ENCODE measurements around the gene METRNL. TPM values are rescaled to one million over a fixed set of nuclear protein-coding genes. Genes with fewer than 3 reads are reported as not detected.

Gene METRNL
- total and polyA plus RNA-seq, 4 donors = 0.67 to 9.0 (median 8.6) TPM

DNA sequence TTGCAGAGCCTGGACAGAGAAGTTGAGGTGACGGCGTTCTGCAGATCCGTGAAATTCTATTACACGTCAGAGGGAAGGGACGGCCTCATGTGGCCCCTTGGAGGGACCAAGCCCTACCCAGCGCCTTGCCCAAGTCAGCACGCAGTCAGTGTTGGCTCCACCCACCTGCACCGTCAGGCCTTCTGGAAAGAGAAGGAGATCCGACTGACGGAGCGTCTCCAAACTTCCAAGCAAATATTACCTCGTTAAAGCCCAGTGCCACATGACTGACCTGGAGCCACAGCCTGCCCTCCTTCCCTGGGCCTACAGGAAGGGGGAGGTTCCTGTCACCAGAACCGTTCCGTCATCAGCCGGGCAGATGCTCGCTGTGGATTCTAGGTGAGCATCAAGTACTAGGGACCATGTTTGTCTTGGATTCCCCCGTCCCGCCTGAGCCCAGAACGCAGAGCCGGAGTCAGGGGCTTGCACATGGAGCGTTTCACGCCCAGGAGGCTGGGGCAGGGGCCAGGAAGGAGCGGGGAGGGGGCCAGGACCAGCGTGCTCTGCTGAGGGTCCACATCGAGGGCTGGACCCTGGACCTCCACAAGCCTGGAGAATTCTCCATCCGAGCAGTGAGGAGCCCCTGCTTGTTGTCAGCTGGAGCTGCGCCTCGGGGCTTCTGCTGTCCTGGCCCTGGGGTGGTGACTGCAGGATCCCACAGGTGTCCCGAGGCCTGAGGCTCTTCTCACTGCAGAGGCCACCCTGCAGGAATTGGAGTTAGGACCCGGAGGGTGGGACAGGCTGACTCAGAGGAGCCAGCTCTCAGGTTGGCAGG, 22.6 kb upstream of the METRNL start:
- H3K4me1 ChIP-seq (ENCODE audit: control insufficient read depth in 4 of 4, insufficient read depth in 4 of 4, low read length in 3 of 4) = peaks cover 0 to 5% (median 4%) of the 10 kb centered on the region in 4 donors
- no peak overlapping the region for H3K4me3 ChIP-seq (ENCODE audit: low read depth in 1 of 3, low read length in 3 of 3)
- H3K27ac ChIP-seq (ENCODE audit: low read depth in 1 of 2, low read length in 2 of 2) = no peak overlapping the region
- no peaks in the 10 kb centered on the region for H3K9me3 ChIP-seq (ENCODE audit: control insufficient read depth in 4 of 4, low read length in 3 of 4)
- H3K36me3 ChIP-seq (ENCODE audit: control insufficient read depth in 4 of 4, insufficient read depth in 3 of 4, low read depth in 1 of 4, low read length in 3 of 4) = no peaks in the 10 kb centered on the region
- no peak overlapping the region for H3K9ac ChIP-seq (ENCODE audit: low read depth in 1 of 2, low read length in 2 of 2)
- DNase-seq (ENCODE audit: low spot score) = peak; percentile 19
- WGBS = 75% methylated on average over 30 of the region's 30 CpGs
- no peaks in the 10 kb centered on the region for H3K27me3 ChIP-seq (ENCODE audit: control insufficient read depth in 4 of 4, insufficient read depth in 4 of 4, low read length in 3 of 4)
- TF ChIP-seq JUND (IDR thresholded peaks at IDR 0.05) = no peak
- TF ChIP-seq, protein P1, sequence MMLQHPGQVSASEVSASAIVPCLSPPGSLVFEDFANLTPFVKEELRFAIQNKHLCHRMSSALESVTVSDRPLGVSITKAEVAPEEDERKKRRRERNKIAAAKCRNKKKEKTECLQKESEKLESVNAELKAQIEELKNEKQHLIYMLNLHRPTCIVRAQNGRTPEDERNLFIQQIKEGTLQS (IDR thresholded peaks at IDR 0.05) = no peak
- no peak for TF ChIP-seq RAD21 (IDR thresholded peaks at IDR 0.05)
- no peak for TF ChIP-seq EGR1 (IDR thresholded peaks at IDR 0.05; ENCODE audit: low read depth in 2 of 2)
- TF ChIP-seq, protein P2, sequence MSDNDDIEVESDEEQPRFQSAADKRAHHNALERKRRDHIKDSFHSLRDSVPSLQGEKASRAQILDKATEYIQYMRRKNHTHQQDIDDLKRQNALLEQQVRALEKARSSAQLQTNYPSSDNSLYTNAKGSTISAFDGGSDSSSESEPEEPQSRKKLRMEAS (IDR thresholded peaks at IDR 0.05) = no peak
- TF ChIP-seq, protein P3, sequence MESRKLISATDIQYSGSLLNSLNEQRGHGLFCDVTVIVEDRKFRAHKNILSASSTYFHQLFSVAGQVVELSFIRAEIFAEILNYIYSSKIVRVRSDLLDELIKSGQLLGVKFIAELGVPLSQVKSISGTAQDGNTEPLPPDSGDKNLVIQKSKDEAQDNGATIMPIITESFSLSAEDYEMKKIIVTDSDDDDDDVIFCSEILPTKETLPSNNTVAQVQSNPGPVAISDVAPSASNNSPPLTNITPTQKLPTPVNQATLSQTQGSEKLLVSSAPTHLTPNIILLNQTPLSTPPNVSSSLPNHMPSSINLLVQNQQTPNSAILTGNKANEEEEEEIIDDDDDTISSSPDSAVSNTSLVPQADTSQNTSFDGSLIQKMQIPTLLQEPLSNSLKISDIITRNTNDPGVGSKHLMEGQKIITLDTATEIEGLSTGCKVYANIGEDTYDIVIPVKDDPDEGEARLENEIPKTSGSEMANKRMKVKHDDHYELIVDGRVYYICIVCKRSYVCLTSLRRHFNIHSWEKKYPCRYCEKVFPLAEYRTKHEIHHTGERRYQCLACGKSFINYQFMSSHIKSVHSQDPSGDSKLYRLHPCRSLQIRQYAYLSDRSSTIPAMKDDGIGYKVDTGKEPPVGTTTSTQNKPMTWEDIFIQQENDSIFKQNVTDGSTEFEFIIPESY (IDR thresholded peaks at IDR 0.05) = no peak
- no peak for TF ChIP-seq NR2F2 (IDR thresholded peaks at IDR 0.05)
- TF ChIP-seq RXRA (IDR thresholded peaks at IDR 0.05) = no peak
- TF ChIP-seq SP1 (IDR thresholded peaks at IDR 0.05) = no peak
- TF ChIP-seq HNF4G (IDR thresholded peaks at IDR 0.05) = no peak
- TF ChIP-seq, protein P4, sequence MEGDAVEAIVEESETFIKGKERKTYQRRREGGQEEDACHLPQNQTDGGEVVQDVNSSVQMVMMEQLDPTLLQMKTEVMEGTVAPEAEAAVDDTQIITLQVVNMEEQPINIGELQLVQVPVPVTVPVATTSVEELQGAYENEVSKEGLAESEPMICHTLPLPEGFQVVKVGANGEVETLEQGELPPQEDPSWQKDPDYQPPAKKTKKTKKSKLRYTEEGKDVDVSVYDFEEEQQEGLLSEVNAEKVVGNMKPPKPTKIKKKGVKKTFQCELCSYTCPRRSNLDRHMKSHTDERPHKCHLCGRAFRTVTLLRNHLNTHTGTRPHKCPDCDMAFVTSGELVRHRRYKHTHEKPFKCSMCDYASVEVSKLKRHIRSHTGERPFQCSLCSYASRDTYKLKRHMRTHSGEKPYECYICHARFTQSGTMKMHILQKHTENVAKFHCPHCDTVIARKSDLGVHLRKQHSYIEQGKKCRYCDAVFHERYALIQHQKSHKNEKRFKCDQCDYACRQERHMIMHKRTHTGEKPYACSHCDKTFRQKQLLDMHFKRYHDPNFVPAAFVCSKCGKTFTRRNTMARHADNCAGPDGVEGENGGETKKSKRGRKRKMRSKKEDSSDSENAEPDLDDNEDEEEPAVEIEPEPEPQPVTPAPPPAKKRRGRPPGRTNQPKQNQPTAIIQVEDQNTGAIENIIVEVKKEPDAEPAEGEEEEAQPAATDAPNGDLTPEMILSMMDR (IDR thresholded peaks at IDR 0.05; ENCODE audit: low read depth, low read length, missing input control) = no peak
- no peak for TF ChIP-seq FOXA2 (IDR thresholded peaks at IDR 0.05)
- TF ChIP-seq YY1 (IDR thresholded peaks at IDR 0.05) = no peak

DNA sequence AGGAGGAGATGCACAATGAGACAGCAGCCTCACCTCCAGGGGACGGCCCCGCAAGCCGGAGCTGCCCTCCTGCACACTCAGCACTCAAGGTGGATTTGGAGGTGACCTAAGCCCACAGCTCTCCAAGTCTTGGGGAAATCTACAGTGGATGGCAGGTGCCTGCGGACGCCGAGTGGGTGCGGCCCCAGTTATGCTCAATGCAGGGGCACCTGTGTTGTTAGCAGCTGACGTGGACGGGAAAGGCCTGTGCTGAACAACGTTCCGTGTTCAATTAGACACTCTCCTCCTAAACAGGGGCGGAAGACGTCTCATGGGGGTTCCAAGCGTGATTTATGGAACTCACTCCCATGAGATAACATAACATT, 22.0 kb upstream of the METRNL start:
- peak; percentile 29 for DNase-seq (ENCODE audit: low spot score)
- TF ChIP-seq, protein P5, sequence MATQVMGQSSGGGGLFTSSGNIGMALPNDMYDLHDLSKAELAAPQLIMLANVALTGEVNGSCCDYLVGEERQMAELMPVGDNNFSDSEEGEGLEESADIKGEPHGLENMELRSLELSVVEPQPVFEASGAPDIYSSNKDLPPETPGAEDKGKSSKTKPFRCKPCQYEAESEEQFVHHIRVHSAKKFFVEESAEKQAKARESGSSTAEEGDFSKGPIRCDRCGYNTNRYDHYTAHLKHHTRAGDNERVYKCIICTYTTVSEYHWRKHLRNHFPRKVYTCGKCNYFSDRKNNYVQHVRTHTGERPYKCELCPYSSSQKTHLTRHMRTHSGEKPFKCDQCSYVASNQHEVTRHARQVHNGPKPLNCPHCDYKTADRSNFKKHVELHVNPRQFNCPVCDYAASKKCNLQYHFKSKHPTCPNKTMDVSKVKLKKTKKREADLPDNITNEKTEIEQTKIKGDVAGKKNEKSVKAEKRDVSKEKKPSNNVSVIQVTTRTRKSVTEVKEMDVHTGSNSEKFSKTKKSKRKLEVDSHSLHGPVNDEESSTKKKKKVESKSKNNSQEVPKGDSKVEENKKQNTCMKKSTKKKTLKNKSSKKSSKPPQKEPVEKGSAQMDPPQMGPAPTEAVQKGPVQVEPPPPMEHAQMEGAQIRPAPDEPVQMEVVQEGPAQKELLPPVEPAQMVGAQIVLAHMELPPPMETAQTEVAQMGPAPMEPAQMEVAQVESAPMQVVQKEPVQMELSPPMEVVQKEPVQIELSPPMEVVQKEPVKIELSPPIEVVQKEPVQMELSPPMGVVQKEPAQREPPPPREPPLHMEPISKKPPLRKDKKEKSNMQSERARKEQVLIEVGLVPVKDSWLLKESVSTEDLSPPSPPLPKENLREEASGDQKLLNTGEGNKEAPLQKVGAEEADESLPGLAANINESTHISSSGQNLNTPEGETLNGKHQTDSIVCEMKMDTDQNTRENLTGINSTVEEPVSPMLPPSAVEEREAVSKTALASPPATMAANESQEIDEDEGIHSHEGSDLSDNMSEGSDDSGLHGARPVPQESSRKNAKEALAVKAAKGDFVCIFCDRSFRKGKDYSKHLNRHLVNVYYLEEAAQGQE (IDR thresholded peaks at IDR 0.05) = no peak
- no peak for TF ChIP-seq JUND (IDR thresholded peaks at IDR 0.05)
- no peak for TF ChIP-seq FOXA2 (IDR thresholded peaks at IDR 0.05)
- H3K27ac ChIP-seq (ENCODE audit: low read depth in 1 of 2, low read length in 2 of 2) = no peak overlapping the region
- no peaks in the 10 kb centered on the region for H3K27me3 ChIP-seq (ENCODE audit: control insufficient read depth in 4 of 4, insufficient read depth in 4 of 4, low read length in 3 of 4)
- H3K9ac ChIP-seq (ENCODE audit: low read depth in 1 of 2, low read length in 2 of 2) = no peak overlapping the region
- peaks cover 0 to under 1% (median 0%) of the 10 kb centered on the region in 4 donors for H3K4me1 ChIP-seq (ENCODE audit: control insufficient read depth in 4 of 4, insufficient read depth in 4 of 4, low read length in 3 of 4)
- no peaks in the 10 kb centered on the region for H3K9me3 ChIP-seq (ENCODE audit: control insufficient read depth in 4 of 4, low read length in 3 of 4)
- no peak overlapping the region for H3K4me3 ChIP-seq (ENCODE audit: low read depth in 1 of 3, low read length in 3 of 3)
- 85% methylated on average over 14 of the region's 14 CpGs for WGBS
- H3K36me3 ChIP-seq (ENCODE audit: control insufficient read depth in 4 of 4, insufficient read depth in 3 of 4, low read depth in 1 of 4, low read length in 3 of 4) = no peaks in the 10 kb centered on the region
